Fibroblast of skin of abdomen (primary cell): ENCODE data around the gene TAS2R30. TPM values are rescaled to one million over a fixed set of nuclear protein-coding genes. Genes with fewer than 3 reads are reported as not detected.

ENCODE experiments used
- DNase-seq: peaks from one replicate; pipeline ENCODE4 v3.0.0-alpha.2; 2013
- polyA plus RNA-seq, 2 experiments: library from polyadenylated mRNA; unstranded; fragments of 120-200 nt; gene quantifications; one replicate each; pipeline ENCODE4 v1.2.1, GENCODE V29; 2013; ENCODE audit not compliant: insufficient read length in 2 of 2

Gene TAS2R30
- not detected for polyA plus RNA-seq (2013, experiment 1 of 2; ENCODE audit: insufficient read length)
- polyA plus RNA-seq (2013, experiment 2 of 2; ENCODE audit: insufficient read length), result not detected

GRCh38 chr12:11134305-11134704 is at the start of gene TAS2R30:
Gene TAS2R30 (minus strand): TSS chr12:11134644. CDS start chr12:11134244, 400 bp downstream.
- DNase-seq, result no peak

GRCh38 chr12:11183011-11183410 is 48.6 kb upstream of the TAS2R30 start:
- DNase-seq, result no peak

GRCh38 chr12:11182529-11182928 is 48.1 kb upstream of the TAS2R30 start:
- no peak for DNase-seq

DNA sequence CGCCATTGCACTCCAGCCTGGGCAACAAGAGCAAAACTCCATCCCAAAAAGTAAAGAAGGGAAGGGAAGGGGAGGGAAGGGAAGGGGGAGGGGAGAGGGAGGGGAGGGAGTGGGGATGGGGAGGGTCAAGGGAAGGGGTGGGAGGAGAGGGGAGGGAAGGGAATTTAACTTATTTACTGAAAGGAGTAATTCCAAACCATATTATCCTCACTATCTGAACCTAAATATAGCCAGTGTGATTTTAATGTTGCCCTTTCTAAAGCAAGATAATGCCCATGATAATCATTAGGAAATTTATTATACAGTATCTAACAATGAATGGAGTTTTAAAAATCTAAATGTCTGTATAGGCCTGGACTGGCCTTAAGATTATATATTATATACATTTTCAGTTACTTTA is 43.8 kb upstream of the TAS2R30 start:
- no peak for DNase-seq

DNA sequence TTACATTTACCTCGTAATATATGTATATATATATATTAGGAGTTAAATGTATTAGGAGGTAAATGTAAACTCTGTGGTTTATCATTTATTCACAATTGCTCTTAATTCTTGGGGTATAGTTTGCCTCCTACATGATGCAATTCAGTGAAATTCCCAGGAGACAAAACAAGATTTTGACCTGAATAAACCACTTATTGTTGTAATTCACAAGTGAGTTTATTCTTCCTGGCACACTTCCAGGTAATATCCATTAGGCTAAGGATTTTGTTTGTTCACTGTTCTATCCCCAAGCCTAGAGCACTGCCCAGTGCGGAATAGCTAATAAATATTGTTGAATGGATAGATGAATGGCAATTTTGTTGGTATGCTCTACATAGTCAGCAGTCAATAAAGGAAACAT is 39.6 kb upstream of the TAS2R30 start:
- DNase-seq, result peak; percentile 39

DNA sequence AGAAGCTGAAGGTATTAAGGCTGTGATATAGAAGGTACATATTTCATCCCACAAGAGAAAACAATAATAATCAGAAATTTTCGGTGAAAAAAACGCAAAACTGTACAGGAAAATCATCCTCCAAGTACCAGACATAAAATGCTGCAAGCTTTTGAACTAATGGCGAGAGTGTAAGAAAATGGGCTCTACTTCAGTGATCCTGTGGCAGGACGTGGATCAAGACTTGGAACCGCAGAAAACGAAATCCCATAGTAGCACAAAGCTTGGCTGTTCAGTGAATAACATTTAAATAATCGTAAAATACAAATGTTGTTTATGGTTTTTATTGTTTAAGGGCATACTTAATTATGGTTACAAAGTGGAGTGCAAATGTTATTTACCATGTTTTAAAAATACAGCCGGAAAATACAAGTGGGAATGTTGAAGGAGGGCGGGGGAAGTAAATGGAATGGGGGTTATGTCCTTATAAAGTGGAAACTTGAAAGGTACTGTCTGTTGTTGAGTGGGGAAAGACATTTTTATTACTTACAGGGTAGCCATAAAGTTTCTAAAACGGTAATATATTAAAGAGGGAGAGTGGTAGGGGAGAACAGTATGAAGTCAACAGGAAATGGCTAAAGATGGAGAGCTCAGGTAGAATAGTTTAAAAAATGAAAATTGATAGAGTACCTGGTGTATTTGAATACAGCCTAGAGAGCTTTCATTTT is 37.7 kb upstream of the TAS2R30 start:
- peak; percentile 5 for DNase-seq

DNA sequence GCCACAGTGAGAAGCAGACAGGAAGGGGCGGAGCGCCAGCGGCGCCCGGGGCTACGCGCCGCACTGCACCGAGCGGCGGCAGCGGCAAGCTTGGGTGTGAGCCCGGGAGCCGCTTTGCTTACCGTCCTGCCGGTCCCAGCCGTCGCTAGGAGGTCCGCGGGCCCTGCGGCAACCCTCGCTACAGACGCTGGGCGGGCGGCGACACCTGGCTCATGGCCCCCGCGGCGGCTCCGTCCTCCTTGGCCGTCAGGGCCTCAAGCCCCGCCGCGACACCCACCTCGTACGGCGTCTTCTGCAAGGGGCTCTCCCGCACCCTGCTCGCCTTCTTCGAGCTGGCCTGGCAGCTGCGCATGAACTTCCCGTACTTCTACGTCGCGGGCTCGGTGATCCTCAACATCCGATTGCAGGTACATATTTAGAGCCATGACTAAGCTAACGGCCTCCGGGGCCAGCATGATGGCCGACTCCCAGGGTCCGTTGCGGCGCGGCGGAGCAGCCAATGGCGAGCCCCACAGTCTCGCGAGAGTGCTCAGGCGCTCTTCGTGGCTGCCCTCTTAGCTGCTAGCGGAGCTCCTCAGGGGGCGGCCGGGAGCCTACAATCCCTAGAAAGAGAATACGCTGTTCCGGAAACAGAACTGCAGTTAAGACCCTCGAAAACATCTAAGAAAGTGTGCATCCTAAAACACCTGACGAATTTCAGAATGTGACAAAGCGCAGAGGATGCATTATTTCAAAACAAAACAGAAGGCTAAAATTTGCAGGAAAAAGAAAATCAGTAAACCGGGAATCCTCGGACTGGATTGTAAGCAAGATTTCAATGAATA is 36.9 kb upstream of the TAS2R30 start, which contains the start of gene SMIM10L1:
Gene SMIM10L1, plus strand, starts transcription at position 50 of the 824 bp plus-strand sequence. Its CDS starts 163 bp downstream, at position 213.
- peak; percentile 96 for DNase-seq

GRCh38 chr12:11170810-11171144 is 36.3 kb upstream of the TAS2R30 start:
- DNase-seq, result no peak

DNA sequence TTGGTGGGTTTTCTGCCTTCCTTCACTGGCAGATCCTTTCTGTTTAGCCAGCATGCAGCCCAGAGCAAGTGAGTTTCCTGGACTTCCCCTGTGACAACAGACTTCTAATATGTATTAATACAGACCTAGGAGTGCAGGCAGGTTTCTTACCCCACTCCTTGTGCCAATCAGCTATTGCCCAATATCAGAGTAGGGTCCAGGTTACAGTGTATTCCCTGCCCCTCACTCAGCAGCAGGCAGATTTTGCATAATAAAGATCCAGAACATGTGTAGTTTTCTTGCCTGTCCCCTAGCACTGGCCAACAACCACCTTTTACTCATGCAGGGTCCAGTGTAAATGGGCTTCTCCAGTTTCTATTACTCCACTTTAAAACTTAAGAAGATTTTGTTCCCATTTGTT is 31.9 kb upstream of the TAS2R30 start:
- DNase-seq, result no peak

DNA sequence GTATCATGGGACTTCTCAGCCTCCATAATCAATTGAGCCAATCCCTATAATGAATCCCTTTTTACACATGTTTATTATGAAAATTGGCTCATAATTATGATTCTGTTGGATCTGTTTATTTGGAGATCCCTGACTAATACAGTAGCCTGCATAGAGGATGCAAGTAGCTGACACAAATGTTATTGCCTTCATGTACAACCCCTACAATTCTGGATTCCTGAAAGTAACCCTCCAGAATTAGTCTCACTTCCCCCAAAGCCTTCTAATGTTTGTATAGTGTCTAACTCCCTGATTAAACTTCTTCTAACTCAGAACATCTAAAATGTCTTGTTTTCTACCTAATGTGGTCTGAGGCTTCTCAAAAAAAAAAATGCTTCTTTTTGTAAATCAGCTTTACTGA is 29.9 kb upstream of the TAS2R30 start:
- no peak for DNase-seq

- DNase-seq, result no peak
These were observed 28.1 kb upstream of the TAS2R30 start for GRCh38 chr12:11162502-11162901.

GRCh38 chr12:11158885-11159444 is 24.5 kb upstream of the TAS2R30 start:
- DNase-seq, result no peak

DNA sequence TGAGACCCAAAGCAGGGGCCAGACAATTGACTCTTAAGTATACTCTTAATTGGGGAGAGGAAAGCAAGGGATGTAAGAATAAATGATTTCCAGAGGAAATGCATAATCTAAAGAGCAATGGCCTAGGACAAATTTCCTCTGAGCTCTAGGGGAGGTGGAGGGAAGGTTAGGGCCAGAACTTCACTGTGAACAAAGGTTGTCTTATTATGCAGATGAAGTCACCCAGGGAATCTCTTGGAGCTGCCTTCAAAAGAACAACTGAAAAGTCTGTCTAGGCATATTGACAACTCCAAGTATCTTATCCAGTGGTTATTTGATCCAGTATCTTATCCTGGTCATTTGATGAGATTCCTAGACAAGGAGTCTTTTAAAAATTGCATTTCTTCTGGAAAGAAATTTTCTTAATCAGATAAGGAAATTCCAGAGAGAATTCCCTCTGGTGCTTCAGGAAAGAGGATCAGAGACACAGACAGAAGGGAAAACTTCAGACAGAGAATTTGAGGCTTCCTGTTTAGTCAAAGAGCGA is 20.0 kb upstream of the TAS2R30 start:
- no peak for DNase-seq

- no peak for DNase-seq
These were observed 18.3 kb upstream of the TAS2R30 start for GRCh38 chr12:11152725-11153124.

DNA sequence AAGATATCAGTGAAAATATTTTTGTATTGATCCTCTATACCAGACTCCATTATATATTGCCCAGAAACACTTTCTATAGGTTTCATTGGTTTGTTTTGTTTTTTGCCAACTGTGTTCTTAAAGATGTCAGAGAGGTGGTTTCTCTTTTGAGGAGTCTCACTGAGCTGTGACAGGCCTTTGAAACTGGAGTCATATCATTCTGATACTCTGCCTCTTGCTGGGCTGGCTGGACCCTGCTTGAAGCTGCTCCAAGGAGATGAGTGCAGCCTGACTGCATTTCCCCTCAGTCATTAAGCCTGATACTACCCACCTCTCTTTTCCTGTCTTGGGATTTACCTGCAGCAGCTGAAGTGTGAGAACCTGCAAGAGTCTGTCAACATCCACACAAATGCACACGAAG is 16.4 kb upstream of the TAS2R30 start:
- DNase-seq, result no peak

DNA sequence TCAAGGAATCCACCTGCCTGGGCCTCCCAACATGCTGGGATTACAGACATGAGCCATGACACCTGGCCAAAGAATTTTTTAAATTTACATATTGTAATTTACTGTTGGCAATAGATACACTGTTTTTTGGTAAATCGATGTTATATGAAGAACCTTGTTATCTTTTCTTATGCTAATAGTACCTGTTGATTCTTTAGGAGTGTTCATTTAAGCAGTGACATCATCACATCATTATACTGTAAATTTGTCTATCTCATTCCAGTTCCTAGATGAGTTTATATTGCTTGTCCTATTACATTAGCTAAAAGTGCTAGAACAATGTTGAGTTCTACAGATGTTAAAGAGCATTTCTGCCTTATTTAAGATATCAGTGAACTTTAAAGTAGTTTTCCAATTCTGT is 13.0 kb upstream of the TAS2R30 start:
- no peak for DNase-seq

GRCh38 chr12:11144297-11144696 is 9.9 kb upstream of the TAS2R30 start:
- DNase-seq, result no peak

DNA sequence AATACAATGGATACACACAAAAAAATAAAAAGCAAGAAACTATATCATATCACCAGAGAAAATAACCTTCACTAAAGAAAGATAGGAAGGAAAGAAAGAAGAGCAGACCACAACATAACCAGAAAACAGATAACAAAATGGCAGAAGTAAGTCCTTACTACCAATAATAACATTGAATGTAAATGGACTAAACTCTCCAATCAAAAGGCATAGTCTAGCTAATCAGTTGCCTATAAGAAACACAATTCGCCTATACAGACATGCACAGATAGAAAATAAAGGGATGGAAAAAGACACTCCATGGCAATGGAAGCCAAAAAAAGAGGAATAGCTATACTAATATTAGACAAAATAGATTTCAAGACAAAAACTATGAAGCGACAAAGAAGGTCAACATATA is 8.9 kb upstream of the TAS2R30 start:
- DNase-seq, result no peak

GRCh38 chr12:11136075-11136474 is 1.6 kb upstream of the TAS2R30 start:
- no peak for DNase-seq

DNA sequence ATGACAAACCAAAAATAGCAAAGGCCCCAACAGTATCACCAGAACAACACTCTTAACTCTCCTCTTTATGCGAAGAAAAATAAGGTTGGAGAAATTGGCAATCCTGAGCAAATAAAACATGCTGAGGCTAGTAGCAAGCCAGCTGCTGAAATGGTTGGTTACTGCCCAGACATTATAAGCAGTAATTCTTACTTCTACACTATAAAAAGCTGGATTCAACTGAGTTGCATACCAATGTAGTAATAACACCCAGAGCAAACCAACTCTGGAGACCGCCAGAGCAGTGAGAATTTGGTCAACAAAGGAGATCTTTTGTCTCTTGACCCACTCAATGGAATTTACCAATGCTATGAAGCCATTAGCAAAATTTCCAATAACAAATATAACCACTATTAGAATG is 628 bp downstream of the TAS2R30 start:
- DNase-seq, result no peak

DNA sequence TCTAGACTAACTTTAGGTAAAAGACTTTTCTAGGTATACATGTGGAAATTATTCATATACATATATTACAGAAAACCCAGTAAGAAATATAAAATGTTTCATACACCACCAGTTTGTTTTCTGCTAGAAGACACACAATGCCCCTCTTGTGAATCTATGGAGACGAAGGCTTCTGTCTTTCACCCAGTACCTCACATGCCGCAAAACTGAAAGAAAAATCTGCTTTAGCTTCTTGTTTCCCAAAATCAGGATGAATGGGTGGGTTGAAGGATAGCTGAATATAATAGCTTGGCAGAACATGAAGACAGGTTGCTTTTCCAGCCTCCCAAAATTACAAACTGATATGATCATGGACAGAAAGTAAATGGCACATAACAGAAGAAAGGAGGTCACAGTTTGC is 1.3 kb downstream of the TAS2R30 start:
- no peak for DNase-seq

GRCh38 chr12:11130999-11131398 is 3.4 kb downstream of the TAS2R30 start:
- DNase-seq, result no peak

- DNase-seq, result no peak
These were observed 4.1 kb downstream of the TAS2R30 start for GRCh38 chr12:11130382-11130781.
